Endothelial cell (in vitro differentiated cells): ENCODE data around the gene MUC4. TPM values are rescaled to one million over a fixed set of nuclear protein-coding genes. Genes with fewer than 3 reads are reported as not detected.

Experiments used
- DNase-seq: peaks from one replicate; pipeline ENCODE4 v3.0.0; 2021; ENCODE audit warnings: low spot score
- H3K27ac Mint-ChIP-seq: one replicate; pipeline ENCODE4 v1.8.0; 2021; ENCODE audit warnings: mixed read lengths, inconsistent platforms; ENCODE audit not compliant: unreplicated experiment
- H3K27me3 Mint-ChIP-seq: one replicate; pipeline ENCODE4 v1.8.0; 2021; ENCODE audit warnings: mild to moderate bottlenecking, moderate library complexity, mixed read lengths, inconsistent platforms; ENCODE audit not compliant: unreplicated experiment
- H3K36me3 Mint-ChIP-seq: one replicate; pipeline ENCODE4 v1.8.0; 2021; ENCODE audit warnings: mild to moderate bottlenecking, low read depth, mixed read lengths, inconsistent platforms; ENCODE audit not compliant: unreplicated experiment
- H3K4me1 Mint-ChIP-seq: one replicate; pipeline ENCODE4 v1.8.0; 2021; ENCODE audit warnings: mild to moderate bottlenecking, mixed read lengths, inconsistent platforms; ENCODE audit not compliant: unreplicated experiment
- H3K4me3 Mint-ChIP-seq: one replicate; pipeline ENCODE4 v1.8.0; 2021; ENCODE audit warnings: mild to moderate bottlenecking, mixed read lengths, inconsistent platforms; ENCODE audit not compliant: unreplicated experiment
- H3K9me3 Mint-ChIP-seq: one replicate; pipeline ENCODE4 v1.8.0; 2021; ENCODE audit warnings: mixed read lengths, inconsistent platforms; ENCODE audit not compliant: unreplicated experiment
- CTCF ChIP-seq: fragments of 200-600 bp; sonication (generic); IDR thresholded peaks from one replicate; pipeline ENCODE4 v1.5.0; 2021; ENCODE audit warnings: antibody characterized with exemption; ENCODE audit not compliant: unreplicated experiment
- total RNA-seq: library from RNA; stranded (reverse); fragmentation: NEBNext Ultra II Directional; extraction: Animal tissue kit (Norgen Biotek cat#: 25700); gene quantifications from one replicate; pipeline ENCODE4 v1.2.1, GENCODE V29; 2021; ENCODE audit not compliant: unreplicated experiment

The MUC4 gene
- total RNA-seq, 1 donor from 2014 or later: 0.05 TPM

GRCh38 chr3:195802795-195803194 lies 8.9 kb downstream of the MUC4 start:
- peaks cover 33% of the 10 kb centered on the region for H3K4me1 Mint-ChIP-seq
- no peak overlapping the region for H3K4me3 Mint-ChIP-seq
- H3K27ac Mint-ChIP-seq: no peak overlapping the region
- H3K36me3 Mint-ChIP-seq: no peaks in the 10 kb centered on the region
- no peak for DNase-seq
- no peaks in the 10 kb centered on the region for H3K9me3 Mint-ChIP-seq
- no peak for TF ChIP-seq CTCF
- H3K27me3 Mint-ChIP-seq: peaks cover 16% of the 10 kb centered on the region

- Mint-ChIP-seq H3K4me1 (peaks cover 33% of the 10 kb centered on the region), H3K4me3 (no peak overlapping the region), H3K27ac (no peak overlapping the region), H3K9me3 (no peaks in the 10 kb centered on the region), H3K27me3 (peaks cover 16% of the 10 kb centered on the region), H3K36me3 (no peaks in the 10 kb centered on the region)
- no peak for TF ChIP-seq CTCF
- no peak for DNase-seq
Observed at GRCh38 chr3:195802261-195802701, 9.4 kb downstream of the MUC4 start.

- TF ChIP-seq CTCF: no peak
- no peak for DNase-seq
- Mint-ChIP-seq H3K4me3 (no peak overlapping the region), H3K36me3 (no peaks in the 10 kb centered on the region), H3K9me3 (no peaks in the 10 kb centered on the region), H3K27ac (no peak overlapping the region), H3K27me3 (peaks cover 16% of the 10 kb centered on the region), H3K4me1 (peaks cover 28% of the 10 kb centered on the region)
Observed at GRCh38 chr3:195801251-195802183, 10.2 kb downstream of the MUC4 start.

- no peak for TF ChIP-seq CTCF
- Mint-ChIP-seq H3K4me3 (no peak overlapping the region), H3K36me3 (no peaks in the 10 kb centered on the region), H3K27ac (no peak overlapping the region), H3K9me3 (no peaks in the 10 kb centered on the region), H3K27me3 (peaks cover 16% of the 10 kb centered on the region), H3K4me1 (peaks cover 23% of the 10 kb centered on the region)
- DNase-seq: no peak
Observed at GRCh38 chr3:195800240-195800639, 11.5 kb downstream of the MUC4 start.

- H3K4me3 Mint-ChIP-seq: no peak overlapping the region
- no peak overlapping the region for H3K27ac Mint-ChIP-seq
- no peak for DNase-seq
- no peak for TF ChIP-seq CTCF
- no peaks in the 10 kb centered on the region for H3K9me3 Mint-ChIP-seq
- peaks cover 5% of the 10 kb centered on the region for H3K27me3 Mint-ChIP-seq
- H3K36me3 Mint-ChIP-seq: no peaks in the 10 kb centered on the region
- peaks cover 13% of the 10 kb centered on the region for H3K4me1 Mint-ChIP-seq
Observed at GRCh38 chr3:195796795-195797194, 14.9 kb downstream of the MUC4 start.
